Measurements from ENCODE around the gene PCDHGA5.

GRCh38 chr5:141366016-141366896 is 2.3 kb downstream of the PCDHGA5 start:
- TF ChIP-seq GATA2 (IDR thresholded peaks at IDR 0.05; ENCODE audit: low read depth, low read length) (no peak), GATA3 (IDR thresholded peaks at IDR 0.05; ENCODE audit: low read depth, low read length) (no peak)

Data from SH-SY5Y (cell line).